Stimulated activated naive B cell treated with anti-CD40 and anti-IgM and Interleukin-4, amounts not matched to agents 10 μg/mL and 1 μg/mL and 100 μg/mL, for 72 hours (primary cell): ENCODE measurements around the gene MYO7A.

ENCODE experiments used
- ATAC-seq, 2 donors: fragments of 150-1000 bp; cut with Tn5 transposase; replicated peaks; 2 replicates each; pipeline ENCODE4 v1.10.0; 2021; ENCODE audit warnings: moderate library complexity in 1 of 2
- DNase-seq: peaks from one replicate; pipeline ENCODE4 v3.0.0; 2021
- H3K27ac Mint-ChIP-seq: one replicate; pipeline ENCODE4 v1.8.0; 2022; ENCODE audit warnings: mild to moderate bottlenecking, mixed read lengths
- H3K27me3 Mint-ChIP-seq, 2 donors: one replicate each; pipeline ENCODE4 v1.8.0; 2022; ENCODE audit warnings: mixed read lengths in 2 of 2
- H3K36me3 Mint-ChIP-seq, 2 donors: one replicate each; pipeline ENCODE4 v1.8.0; 2022; ENCODE audit warnings: mixed read lengths in 2 of 2, mild to moderate bottlenecking in 1 of 2
- H3K4me1 Mint-ChIP-seq, 2 donors: one replicate each; pipeline ENCODE4 v1.8.0; 2022; ENCODE audit warnings: mixed read lengths in 2 of 2, mild to moderate bottlenecking in 1 of 2
- H3K4me3 Mint-ChIP-seq, 2 donors: one replicate each; pipeline ENCODE4 v1.8.0; 2022; ENCODE audit warnings: mild to moderate bottlenecking in 2 of 2, mixed read lengths in 2 of 2, moderate library complexity in 1 of 2
- H3K9me3 Mint-ChIP-seq, 2 donors: one replicate each; pipeline ENCODE4 v1.8.0; 2022; ENCODE audit warnings: mixed read lengths in 2 of 2, mild to moderate bottlenecking in 1 of 2

MYO7A gene

GRCh38 chr11:77127920-77128691, at the start of gene MYO7A:
Gene MYO7A, plus strand, starts transcription at chr11:77128246. Its CDS starts 2,389 bp downstream, at chr11:77130635.
- Mint-ChIP-seq H3K27me3 (peaks cover 20 to 26% of the 10 kb centered on the region in 2 donors), H3K4me1 (peaks cover 20 to 24% of the 10 kb centered on the region in 2 donors), H3K4me3 (peak within 1 kb of the TSS; percentile 81 to 83), H3K27ac (no peak within 1 kb of the TSS), H3K36me3 (no peaks in the 10 kb centered on the region), H3K9me3 (no peaks in the 10 kb centered on the region)
- ATAC-seq: no peak
- no peak for DNase-seq

DNA sequence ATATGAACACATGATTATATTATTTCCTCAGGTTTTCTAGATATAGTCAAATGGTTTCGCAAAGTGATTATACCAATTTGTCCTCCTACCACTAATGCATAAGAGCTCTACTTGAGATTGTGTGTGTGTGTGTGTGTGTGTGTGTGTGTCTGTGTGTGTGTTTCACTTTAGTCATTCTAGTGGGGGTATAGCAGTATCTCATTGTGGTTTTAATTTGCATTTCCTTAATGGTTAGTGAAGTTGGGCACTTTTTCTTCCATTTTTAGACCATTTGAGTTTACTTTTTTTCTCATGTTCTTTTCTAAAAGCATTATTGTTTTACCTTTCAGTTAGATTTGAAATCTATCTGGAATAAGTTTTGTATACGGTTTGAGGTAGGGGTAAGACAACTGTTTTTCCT, 48.4 kb upstream of the MYO7A start:
- Mint-ChIP-seq H3K27ac (no peak overlapping the region), H3K9me3 (peaks cover 5 to 8% of the 10 kb centered on the region in 2 donors), H3K4me3 (no peak overlapping the region), H3K27me3 (peaks cover 0 to 4% of the 10 kb centered on the region in 2 donors), H3K4me1 (peaks cover 10 to 22% of the 10 kb centered on the region in 2 donors), H3K36me3 (no peaks in the 10 kb centered on the region)
- no peak for DNase-seq
- ATAC-seq: no peak

DNA sequence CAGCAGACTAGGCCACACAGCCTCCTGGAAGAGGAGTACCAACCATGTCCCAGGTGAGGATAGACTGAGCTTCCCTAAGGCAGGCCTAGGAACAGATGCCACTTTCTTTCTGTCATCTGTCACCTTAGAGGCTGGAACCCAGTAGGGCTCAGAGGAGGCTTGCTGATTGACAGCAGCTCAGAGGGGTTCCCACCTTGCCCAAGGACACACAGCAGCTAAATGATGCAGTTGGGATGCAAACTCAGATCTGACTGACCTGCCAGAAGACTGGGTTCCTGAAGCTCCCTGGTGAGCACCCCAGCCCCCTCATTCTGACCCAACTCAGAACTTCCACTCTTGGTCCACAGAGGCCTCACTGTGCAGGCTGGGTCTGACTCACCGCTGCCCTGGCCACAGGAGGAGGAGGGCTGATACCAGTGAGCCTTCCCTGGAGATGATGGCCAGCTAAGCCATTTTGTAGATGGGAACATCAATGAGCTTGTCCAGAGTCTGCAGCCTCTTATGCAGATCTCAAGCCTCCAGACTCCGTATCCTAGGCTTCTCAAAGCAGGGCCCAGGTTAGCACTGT, 47.3 kb upstream of the MYO7A start:
- ATAC-seq: no peak
- H3K27me3 Mint-ChIP-seq: peaks cover 0 to 4% of the 10 kb centered on the region in 2 donors
- H3K4me3 Mint-ChIP-seq: no peak overlapping the region
- no peak overlapping the region for H3K27ac Mint-ChIP-seq
- no peak for DNase-seq
- peaks cover 10 to 22% of the 10 kb centered on the region in 2 donors for H3K4me1 Mint-ChIP-seq
- H3K9me3 Mint-ChIP-seq: peaks cover 5 to 8% of the 10 kb centered on the region in 2 donors
- H3K36me3 Mint-ChIP-seq: no peaks in the 10 kb centered on the region

DNA sequence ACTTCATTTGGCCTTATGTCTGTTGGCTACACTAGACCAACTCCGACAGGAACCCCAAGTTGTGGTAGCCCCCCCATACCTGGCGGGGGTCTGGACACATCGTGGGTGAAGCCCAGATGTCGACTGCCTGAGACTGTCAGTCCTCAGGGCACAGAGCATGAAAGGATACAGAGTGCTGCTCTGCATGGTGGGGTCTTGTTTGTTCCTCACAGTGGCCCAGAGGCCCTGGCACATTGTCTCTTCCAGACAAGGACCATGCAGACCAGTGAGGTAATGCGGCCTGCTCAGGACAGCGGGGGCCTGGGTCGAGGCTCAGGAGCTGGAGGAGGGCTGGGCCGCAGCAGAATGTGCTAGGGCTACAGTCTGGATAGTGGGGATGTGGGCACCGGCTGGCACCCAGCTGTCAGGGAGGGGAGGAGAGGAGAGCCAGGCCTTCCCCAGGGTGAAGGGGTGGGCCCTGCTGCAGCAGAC, 46.6 kb upstream of the MYO7A start:
- no peak overlapping the region for H3K27ac Mint-ChIP-seq

DNA sequence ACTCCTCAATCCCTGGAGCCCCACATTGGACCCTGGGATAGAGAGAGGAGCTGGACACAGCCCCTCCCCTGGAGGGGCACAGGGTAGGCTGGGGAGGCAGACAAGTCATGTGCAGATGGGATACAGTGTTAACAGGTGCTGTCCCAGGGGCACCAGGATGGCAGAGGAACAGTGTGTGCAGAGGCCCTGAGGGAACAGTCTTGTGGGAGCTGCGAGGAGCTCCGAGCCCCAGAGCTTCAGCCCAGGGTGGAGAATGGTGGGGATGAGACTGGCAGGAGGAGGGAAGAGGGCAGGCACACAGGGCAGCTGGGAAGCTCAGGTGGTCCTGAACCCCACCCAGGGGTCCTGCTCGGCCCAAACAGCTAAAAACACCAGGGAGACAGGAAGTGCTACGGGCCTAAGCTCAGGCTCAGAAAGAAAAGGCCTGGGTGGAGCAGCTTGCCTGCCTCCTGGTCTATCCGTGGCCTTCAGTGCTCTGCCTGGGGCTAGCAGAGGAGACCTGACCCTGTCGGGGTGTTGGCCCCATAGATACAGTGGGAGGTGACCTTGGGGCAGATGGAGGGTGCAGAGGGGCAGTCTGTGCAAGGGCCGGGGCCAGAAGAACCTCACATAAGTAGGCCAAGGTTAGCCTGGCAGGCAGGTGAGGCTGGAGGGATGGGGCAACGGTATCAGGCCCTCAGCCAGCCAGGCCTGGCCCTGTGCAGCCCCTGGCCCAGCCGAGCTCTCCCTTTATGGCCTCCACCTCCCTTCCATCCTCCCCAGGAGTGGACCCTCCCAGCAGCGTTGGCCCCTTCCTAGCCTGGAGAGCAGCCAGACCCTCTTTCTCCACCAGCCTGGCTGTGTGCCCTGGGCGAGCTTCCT, 45.8 kb upstream of the MYO7A start:
- H3K4me3 Mint-ChIP-seq: no peak overlapping the region
- H3K27me3 Mint-ChIP-seq: peaks cover 0 to 4% of the 10 kb centered on the region in 2 donors
- no peaks in the 10 kb centered on the region for H3K36me3 Mint-ChIP-seq
- DNase-seq: no peak
- no peak for ATAC-seq
- peak overlapping the region; percentile 9 for H3K27ac Mint-ChIP-seq
- H3K9me3 Mint-ChIP-seq: peaks cover 5 to 8% of the 10 kb centered on the region in 2 donors
- H3K4me1 Mint-ChIP-seq: peaks cover 10 to 22% of the 10 kb centered on the region in 2 donors

More for the DNA sequence above, 46.6 kb upstream of the MYO7A start:
- H3K9me3 Mint-ChIP-seq: peaks cover 5 to 8% of the 10 kb centered on the region in 2 donors
- no peak for DNase-seq
- H3K4me1 Mint-ChIP-seq: peaks cover 10 to 22% of the 10 kb centered on the region in 2 donors
- H3K27me3 Mint-ChIP-seq: peaks cover 0 to 4% of the 10 kb centered on the region in 2 donors
- H3K4me3 Mint-ChIP-seq: no peak overlapping the region
- no peaks in the 10 kb centered on the region for H3K36me3 Mint-ChIP-seq
- no peak for ATAC-seq

DNA sequence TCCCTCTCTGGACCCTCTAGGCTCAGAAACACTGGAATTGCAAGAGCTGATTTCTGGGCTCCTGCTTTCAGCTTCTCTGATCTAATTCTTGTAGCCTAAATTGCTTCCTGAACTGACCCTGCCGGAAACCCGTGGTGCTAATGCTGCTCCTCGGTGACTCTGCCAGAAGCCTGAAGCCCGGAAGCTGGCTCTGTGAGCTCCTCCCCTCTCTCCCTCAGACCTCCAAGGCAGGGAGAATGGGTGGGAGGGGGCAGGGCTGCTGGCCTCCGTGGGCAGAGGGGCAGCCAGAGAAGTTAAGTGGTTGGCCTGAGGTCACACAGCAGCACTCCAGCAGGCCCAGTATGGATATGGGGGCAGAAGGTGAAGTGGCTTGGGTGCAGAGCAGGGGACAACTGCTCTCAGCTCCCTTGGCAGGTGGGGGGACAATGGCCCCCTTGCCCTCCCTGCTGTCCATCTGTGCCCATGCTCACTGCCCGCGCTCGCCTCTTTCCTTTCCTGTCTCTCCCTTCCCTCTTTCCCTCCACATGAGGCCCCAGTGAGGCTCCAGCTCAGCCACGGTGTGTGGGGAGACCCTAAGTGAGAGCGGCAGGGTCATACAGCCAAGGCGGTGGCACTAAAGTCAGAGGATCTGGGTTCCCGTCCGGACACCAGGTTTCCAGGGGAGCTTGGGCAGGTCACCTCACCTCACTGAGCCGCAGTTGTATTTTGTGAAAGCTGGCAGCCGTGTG, 45.0 kb upstream of the MYO7A start:
- H3K27me3 Mint-ChIP-seq: peaks cover 0 to 4% of the 10 kb centered on the region in 2 donors
- DNase-seq (no peak), ATAC-seq (peak in 1 of 2 donors; percentile 65)
- H3K36me3 Mint-ChIP-seq: no peaks in the 10 kb centered on the region
- H3K4me3 Mint-ChIP-seq: no peak overlapping the region
- H3K4me1 Mint-ChIP-seq: peaks cover 10 to 22% of the 10 kb centered on the region in 2 donors
- peak overlapping the region; percentile 9 for H3K27ac Mint-ChIP-seq
- peaks cover 5 to 8% of the 10 kb centered on the region in 2 donors for H3K9me3 Mint-ChIP-seq

DNA sequence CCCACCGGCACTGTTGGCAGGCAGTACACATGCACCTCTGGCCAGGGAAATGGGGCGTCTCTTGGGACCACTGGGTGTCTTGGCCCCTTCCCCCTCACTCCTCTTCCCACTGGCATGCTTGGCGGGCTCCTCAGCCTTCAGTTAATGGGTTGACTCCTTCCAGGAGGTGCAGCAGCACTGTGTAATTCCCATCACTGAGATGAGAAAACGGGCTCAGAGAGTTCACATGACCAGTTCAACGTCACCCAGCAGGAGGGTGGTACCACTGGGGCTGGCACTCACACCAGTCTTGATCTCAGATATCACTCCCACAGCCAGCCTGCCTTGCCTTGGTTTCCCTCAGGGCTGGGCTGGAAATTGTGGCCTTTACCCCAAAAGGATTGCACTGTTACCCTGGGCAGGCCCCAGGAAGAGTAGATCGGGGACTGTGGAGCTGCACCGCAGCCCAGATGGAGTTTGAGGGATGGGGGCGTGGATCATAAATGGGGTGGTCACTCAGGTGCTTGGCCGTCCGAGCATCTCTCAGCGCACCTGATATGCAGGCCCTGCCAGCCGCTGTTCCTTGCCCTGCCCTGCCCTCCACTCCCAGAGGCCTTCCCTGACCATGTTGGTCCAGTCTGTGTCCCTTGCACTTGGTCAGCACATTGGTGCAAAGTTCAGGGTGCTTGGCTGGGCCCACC, 44.3 kb upstream of the MYO7A start:
- Mint-ChIP-seq H3K27ac (no peak overlapping the region), H3K9me3 (peaks cover 2 to 4% of the 10 kb centered on the region in 2 donors)
- ATAC-seq: no peak

DNA sequence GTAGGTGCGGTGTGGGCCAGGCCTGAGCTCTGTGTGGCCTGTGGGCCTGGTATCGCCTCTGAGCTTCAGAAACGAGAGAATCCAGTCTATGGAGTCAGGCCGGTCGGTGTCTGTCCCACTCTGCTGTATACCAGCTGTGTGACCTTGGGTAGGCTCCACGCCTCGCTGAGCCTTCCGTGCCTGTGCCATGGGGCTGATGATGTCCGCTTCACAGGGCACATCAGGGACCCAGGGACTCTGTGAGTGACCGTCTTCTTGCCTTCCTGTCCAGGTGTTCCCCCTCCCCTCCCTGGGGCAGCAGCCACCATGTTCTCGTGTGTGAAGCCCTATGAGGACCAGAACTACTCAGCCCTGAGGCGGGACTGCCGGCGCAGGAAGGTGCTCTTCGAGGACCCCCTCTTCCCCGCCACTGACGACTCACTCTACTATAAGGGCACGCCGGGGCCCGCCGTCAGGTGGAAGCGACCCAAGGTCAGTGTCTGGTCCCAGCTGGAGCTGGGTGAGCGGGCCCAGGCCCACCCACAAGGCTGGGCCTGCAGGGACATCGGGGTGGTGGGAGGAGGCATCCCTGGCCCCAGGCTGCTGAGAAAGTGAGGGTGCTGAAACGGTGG, 43.4 kb upstream of the MYO7A start:
- Mint-ChIP-seq H3K36me3 (no peaks in the 10 kb centered on the region), H3K9me3 (no peaks in the 10 kb centered on the region), H3K4me1 (peaks cover 10 to 22% of the 10 kb centered on the region in 2 donors), H3K27me3 (peaks cover 0 to 4% of the 10 kb centered on the region in 2 donors), H3K27ac (no peak overlapping the region), H3K4me3 (no peak overlapping the region)
- ATAC-seq (no peak), DNase-seq (no peak)

More for the DNA sequence above, 44.3 kb upstream of the MYO7A start:
- Mint-ChIP-seq H3K4me3 (no peak overlapping the region), H3K27me3 (peaks cover 0 to 4% of the 10 kb centered on the region in 2 donors), H3K4me1 (peaks cover 10 to 22% of the 10 kb centered on the region in 2 donors), H3K36me3 (no peaks in the 10 kb centered on the region)
- no peak for DNase-seq

- H3K4me3 Mint-ChIP-seq: no peak overlapping the region
- no peaks in the 10 kb centered on the region for H3K9me3 Mint-ChIP-seq
- H3K27me3 Mint-ChIP-seq: peaks cover 0 to 4% of the 10 kb centered on the region in 2 donors
- H3K27ac Mint-ChIP-seq: no peak overlapping the region
- H3K4me1 Mint-ChIP-seq: peaks cover 8 to 22% of the 10 kb centered on the region in 2 donors
- DNase-seq (no peak), ATAC-seq (no peak)
- H3K36me3 Mint-ChIP-seq: no peaks in the 10 kb centered on the region
Measured at GRCh38 chr11:77085652-77086051, 42.4 kb upstream of the MYO7A start.

GRCh38 chr11:77086521-77087472, 41.2 kb upstream of the MYO7A start:
- Mint-ChIP-seq H3K27ac (no peak overlapping the region), H3K4me3 (no peak overlapping the region), H3K4me1 (peaks cover 13 to 16% of the 10 kb centered on the region in 2 donors), H3K9me3 (no peaks in the 10 kb centered on the region), H3K27me3 (peaks cover 0 to 5% of the 10 kb centered on the region in 2 donors), H3K36me3 (no peaks in the 10 kb centered on the region)
- DNase-seq (no peak), ATAC-seq (no peak)

- no peak overlapping the region for H3K27ac Mint-ChIP-seq
- no peak overlapping the region for H3K4me3 Mint-ChIP-seq
- H3K36me3 Mint-ChIP-seq: no peaks in the 10 kb centered on the region
- ATAC-seq (no peak), DNase-seq (no peak)
- H3K9me3 Mint-ChIP-seq: no peaks in the 10 kb centered on the region
- peaks cover 7 to 9% of the 10 kb centered on the region in 2 donors for H3K4me1 Mint-ChIP-seq
- H3K27me3 Mint-ChIP-seq: peaks cover 0 to 5% of the 10 kb centered on the region in 2 donors
Measured at GRCh38 chr11:77087723-77088225, 40.3 kb upstream of the MYO7A start.
